ENCODE measurements around the gene CREB5. TPM values are rescaled to one million over a fixed set of nuclear protein-coding genes. Genes with fewer than 3 reads are reported as not detected.
A peak's percentile ranks its signal among the peaks of the same experiment; 100 is the strongest.

CREB5 gene
- total RNA-seq, 4 donors from 2014 or later = 0.90 to 10.1 (median 4.9) TPM

- no peak overlapping the region for H3K27ac ChIP-seq
- in situ Hi-C loops (cut with MboI; ENCODE audit: low sequenced_read_pairs in 4 of 4) = no loop called here
Observed at GRCh38 chr7:28469562-28469961, 57.2 kb downstream of the CREB5 start.

GRCh38 chr7:28470344-28470743 lies 58.0 kb downstream of the CREB5 start:
- Histone ChIP-seq H3K27ac (no peak overlapping the region), H3K4me1 (peaks cover 0 to 6% of the 10 kb centered on the region in 2 donors), H3K4me3 (no peak overlapping the region), H3K9me3 (no peaks in the 10 kb centered on the region), H3K27me3 (no peaks in the 10 kb centered on the region), H3K36me3 (no peaks in the 10 kb centered on the region)
- in situ Hi-C loops (cut with MboI; ENCODE audit: low sequenced_read_pairs in 4 of 4) (no loop called here), intact Hi-C loops (cut with DNase I; ENCODE audit: low total_unique reads) (no loop called here)
- no peak for ATAC-seq
- TF ChIP-seq CTCF (IDR thresholded peaks at IDR 0.05 in 4 of 5, conservative IDR thresholded peaks at IDR 0.05 in 1 of 5) (no peak), POLR2A (IDR thresholded peaks at IDR 0.05) (no peak)
- no peak for DNase-seq

More at GRCh38 chr7:28469562-28469961, 57.2 kb downstream of the CREB5 start:
- intact Hi-C loops (cut with DNase I; ENCODE audit: low total_unique reads) = no loop called here
- Histone ChIP-seq H3K36me3 (no peaks in the 10 kb centered on the region), H3K27me3 (no peaks in the 10 kb centered on the region), H3K4me3 (no peak overlapping the region), H3K9me3 (no peaks in the 10 kb centered on the region), H3K4me1 (peaks cover 0 to 6% of the 10 kb centered on the region in 2 donors)
- DNase-seq (no peak), ATAC-seq (no peak)
- TF ChIP-seq CTCF (IDR thresholded peaks at IDR 0.05 in 4 of 5, conservative IDR thresholded peaks at IDR 0.05 in 1 of 5) = no peak
- no peak for TF ChIP-seq POLR2A (IDR thresholded peaks at IDR 0.05)

GRCh38 chr7:28472332-28472731 lies 60.0 kb downstream of the CREB5 start:
- Histone ChIP-seq H3K4me1 (peaks cover 0 to 10% of the 10 kb centered on the region in 2 donors), H3K4me3 (no peak overlapping the region), H3K27ac (no peak overlapping the region), H3K36me3 (no peaks in the 10 kb centered on the region), H3K27me3 (no peaks in the 10 kb centered on the region), H3K9me3 (no peaks in the 10 kb centered on the region)
- in situ Hi-C loops (cut with MboI; ENCODE audit: low sequenced_read_pairs in 4 of 4) (no loop called here), intact Hi-C loops (cut with DNase I; ENCODE audit: low total_unique reads) (no loop called here)
- no peak for ATAC-seq
- no peak for DNase-seq
- TF ChIP-seq POLR2A (IDR thresholded peaks at IDR 0.05) (no peak), CTCF (IDR thresholded peaks at IDR 0.05 in 4 of 5, conservative IDR thresholded peaks at IDR 0.05 in 1 of 5) (no peak)

GRCh38 chr7:28473571-28474281 lies 61.4 kb downstream of the CREB5 start:
- peak overlapping the region in 3 of 4 donors; percentile 20 to 45 (median 30) for H3K27ac ChIP-seq
- in situ Hi-C loops (cut with MboI; ENCODE audit: low sequenced_read_pairs in 4 of 4) = no loop called here
- no peaks in the 10 kb centered on the region for H3K9me3 ChIP-seq
- no peak overlapping the region for H3K4me3 ChIP-seq
- no peaks in the 10 kb centered on the region for H3K27me3 ChIP-seq
- DNase-seq = peak in 1 of 2 donors; percentile 53
- no peak for TF ChIP-seq POLR2A (IDR thresholded peaks at IDR 0.05)
- TF ChIP-seq CTCF (IDR thresholded peaks at IDR 0.05 in 4 of 5, conservative IDR thresholded peaks at IDR 0.05 in 1 of 5) = no peak
- intact Hi-C loops (cut with DNase I; ENCODE audit: low total_unique reads) = no loop called here
- peaks cover 0 to 11% of the 10 kb centered on the region in 2 donors for H3K4me1 ChIP-seq
- peak; percentile 51 to 64 for ATAC-seq
- no peaks in the 10 kb centered on the region for H3K36me3 ChIP-seq

All from gastrocnemius medialis (tissue), 4 donors.